Measurements from ENCODE around the gene METTL21C.

- TF ChIP-seq CTCF (conservative IDR thresholded peaks at IDR 0.05; ENCODE audit: low read depth, low read length) = no peak
- TF ChIP-seq EZH2 (IDR thresholded peaks at IDR 0.05; ENCODE audit: low read length, unreplicated experiment) = no peak
These were observed 3.8 kb upstream of the METTL21C start for GRCh38 chr13:102698649-102698980.

Data from PC-3 (cell line).